Erythroblast (primary cell): ENCODE data around the gene HAVCR2.

ENCODE experiments used
- GATA1 ChIP-seq: IDR thresholded peaks from 2 replicates; pipeline ENCODE4 v1.6.1; 2011; ENCODE audit warnings: low read depth, mild to moderate bottlenecking, control low read depth, low read length, moderate library complexity
- POLR2A ChIP-seq: IDR thresholded peaks from 2 replicates; pipeline ENCODE4 v1.6.1; 2011; ENCODE audit warnings: mild to moderate bottlenecking, low read length

DNA sequence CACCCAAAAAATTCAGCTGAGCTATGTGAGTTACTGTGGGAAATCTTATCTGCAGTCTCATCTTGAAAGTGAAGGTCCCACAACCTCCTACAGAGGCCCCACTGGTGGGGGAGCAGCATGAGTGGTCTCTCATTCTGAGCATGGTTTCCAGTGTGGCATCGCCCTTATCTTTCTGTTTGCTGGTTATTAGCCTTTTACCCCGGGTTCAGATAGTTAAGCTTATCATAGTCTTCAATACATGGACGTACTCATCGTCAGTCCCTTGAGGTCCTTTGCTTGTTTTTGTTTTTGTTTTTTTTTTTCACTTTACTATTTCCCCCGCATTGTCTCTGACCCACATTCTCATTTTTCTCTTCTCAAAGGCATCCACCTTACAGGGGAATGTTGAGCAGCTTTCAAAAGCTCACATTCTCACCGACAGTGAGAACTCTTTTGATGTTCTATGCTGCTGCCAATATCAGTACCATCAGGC, 7.7 kb upstream of the HAVCR2 start:
- TF ChIP-seq POLR2A (peak; percentile 46), GATA1 (no peak)
